Gastroesophageal sphincter (tissue), 3 donors: ENCODE measurements around the gene IL9.

Experiments
- POLR2A ChIP-seq, 2 donors: fragments of 450-650 bp; IDR thresholded peaks; one replicate each; pipeline ENCODE4 v1.6.1; 2017; ENCODE audit warnings: antibody characterized with exemption in 2 of 2, mild to moderate bottlenecking in 2 of 2, moderate library complexity in 1 of 2
- POLR2AphosphoS5 ChIP-seq: sonication (generic); formaldehyde crosslinking; IDR thresholded peaks from one replicate; pipeline ENCODE4 v1.6.1; 2017; ENCODE audit warnings: antibody characterized with exemption
- TF ChIP-seq, protein P1 (sequence below), 4 experiments: fragments of 200-600 bp in 2 of 4; fragments of 450-650 bp in 2 of 4; sonication (generic) in 1 of 4; IDR thresholded peaks; one replicate each; pipeline ENCODE4 v1.5.1; 2017 to 2019; ENCODE audit warnings: antibody characterized with exemption in 4 of 4, mild to moderate bottlenecking in 2 of 4, moderate library complexity in 2 of 4

DNA sequence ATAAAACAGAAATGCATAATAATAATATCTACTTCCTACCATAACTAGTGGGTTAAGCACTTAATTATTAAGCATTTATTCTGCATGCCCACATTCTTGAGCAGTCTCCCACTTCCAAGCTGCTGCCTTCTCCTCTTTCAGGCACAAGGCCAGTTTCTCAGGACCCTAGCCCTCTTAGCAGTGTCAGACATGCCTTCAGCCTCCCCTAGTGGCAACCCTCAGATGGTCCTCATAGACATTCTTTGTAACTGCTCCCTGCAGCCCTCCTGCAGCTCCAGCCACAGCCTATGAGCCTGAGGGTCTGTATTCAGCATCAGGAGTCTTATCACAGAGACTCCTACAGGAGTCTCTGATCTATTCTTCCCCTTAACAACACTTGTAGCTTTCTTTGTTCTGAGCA is 3.9 kb downstream of the IL9 start:
- no peak for TF ChIP-seq POLR2AphosphoS5
- TF ChIP-seq, protein P1, sequence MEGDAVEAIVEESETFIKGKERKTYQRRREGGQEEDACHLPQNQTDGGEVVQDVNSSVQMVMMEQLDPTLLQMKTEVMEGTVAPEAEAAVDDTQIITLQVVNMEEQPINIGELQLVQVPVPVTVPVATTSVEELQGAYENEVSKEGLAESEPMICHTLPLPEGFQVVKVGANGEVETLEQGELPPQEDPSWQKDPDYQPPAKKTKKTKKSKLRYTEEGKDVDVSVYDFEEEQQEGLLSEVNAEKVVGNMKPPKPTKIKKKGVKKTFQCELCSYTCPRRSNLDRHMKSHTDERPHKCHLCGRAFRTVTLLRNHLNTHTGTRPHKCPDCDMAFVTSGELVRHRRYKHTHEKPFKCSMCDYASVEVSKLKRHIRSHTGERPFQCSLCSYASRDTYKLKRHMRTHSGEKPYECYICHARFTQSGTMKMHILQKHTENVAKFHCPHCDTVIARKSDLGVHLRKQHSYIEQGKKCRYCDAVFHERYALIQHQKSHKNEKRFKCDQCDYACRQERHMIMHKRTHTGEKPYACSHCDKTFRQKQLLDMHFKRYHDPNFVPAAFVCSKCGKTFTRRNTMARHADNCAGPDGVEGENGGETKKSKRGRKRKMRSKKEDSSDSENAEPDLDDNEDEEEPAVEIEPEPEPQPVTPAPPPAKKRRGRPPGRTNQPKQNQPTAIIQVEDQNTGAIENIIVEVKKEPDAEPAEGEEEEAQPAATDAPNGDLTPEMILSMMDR (IDR thresholded peaks at IDR 0.05): no peak
- TF ChIP-seq POLR2A (IDR thresholded peaks at IDR 0.05): no peak
